WTC11 (cell line): ENCODE measurements around the gene TLNRD1.

Experiments
- FOXK1 ChIP-seq: sonication (generic); formaldehyde crosslinking; IDR thresholded peaks from 2 replicates; pipeline ENCODE4 v1.8.0; 2022; ENCODE audit warnings: mild to moderate bottlenecking, moderate library complexity, missing genetic modification reagents
- ZBTB21 ChIP-seq: sonication (generic); formaldehyde crosslinking; IDR thresholded peaks from 2 replicates; pipeline ENCODE4 v1.8.1; 2023; ENCODE audit warnings: mild to moderate bottlenecking, missing genetic modification reagents, borderline replicate concordance
- TF ChIP-seq, protein P1 (sequence below): sonication (generic); formaldehyde crosslinking; IDR thresholded peaks from 2 replicates; pipeline ENCODE4 v1.8.0; 2022; ENCODE audit warnings: mild to moderate bottlenecking, missing genetic modification reagents
- TF ChIP-seq, protein P2 (sequence below): sonication (generic); formaldehyde crosslinking; IDR thresholded peaks from 2 replicates; pipeline ENCODE4 v1.8.1; 2023; ENCODE audit warnings: mild to moderate bottlenecking, missing genetic modification reagents, moderate library complexity
- TF ChIP-seq, protein P3 (sequence below): fragments of 250-450 bp; sonication (Bioruptor Pico); IDR thresholded peaks from 2 replicates; pipeline ENCODE4 v1.9.0; 2021; ENCODE audit warnings: mild to moderate bottlenecking
- TF ChIP-seq, protein P4 (sequence below): fragments of 200-600 bp; IDR thresholded peaks from 2 replicates; pipeline ENCODE4 v1.8.0; 2022; ENCODE audit warnings: antibody characterized with exemption
- TF ChIP-seq, protein P5 (sequence below): sonication (generic); formaldehyde crosslinking; IDR thresholded peaks from 2 replicates; pipeline ENCODE4 v1.8.1; 2022; ENCODE audit warnings: low read depth, missing genetic modification reagents, borderline replicate concordance

DNA sequence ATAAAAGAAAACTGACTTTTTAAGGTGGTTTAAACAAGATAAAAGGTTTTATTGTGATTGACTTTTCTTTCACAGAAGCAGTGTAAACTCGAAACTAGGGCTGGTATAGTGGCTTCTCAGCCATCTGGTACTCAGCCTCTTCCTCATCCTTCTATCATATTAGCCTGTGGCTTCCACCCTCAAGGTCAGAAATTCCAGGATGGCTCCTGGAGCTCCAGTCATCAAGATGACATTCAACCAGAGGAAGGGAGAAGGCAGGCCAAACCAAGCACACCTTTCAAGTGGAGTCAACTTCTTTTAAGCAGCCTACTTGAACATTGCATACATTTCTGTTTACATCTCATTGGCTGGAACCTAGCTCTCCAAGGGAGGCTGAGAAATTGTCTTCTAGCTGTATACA, 9.8 kb upstream of the TLNRD1 start:
- TF ChIP-seq, protein P1, sequence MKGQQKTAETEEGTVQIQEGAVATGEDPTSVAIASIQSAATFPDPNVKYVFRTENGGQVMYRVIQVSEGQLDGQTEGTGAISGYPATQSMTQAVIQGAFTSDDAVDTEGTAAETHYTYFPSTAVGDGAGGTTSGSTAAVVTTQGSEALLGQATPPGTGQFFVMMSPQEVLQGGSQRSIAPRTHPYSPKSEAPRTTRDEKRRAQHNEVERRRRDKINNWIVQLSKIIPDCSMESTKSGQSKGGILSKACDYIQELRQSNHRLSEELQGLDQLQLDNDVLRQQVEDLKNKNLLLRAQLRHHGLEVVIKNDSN (CRISPR knock-in tag), result no peak
- TF ChIP-seq, protein P2, sequence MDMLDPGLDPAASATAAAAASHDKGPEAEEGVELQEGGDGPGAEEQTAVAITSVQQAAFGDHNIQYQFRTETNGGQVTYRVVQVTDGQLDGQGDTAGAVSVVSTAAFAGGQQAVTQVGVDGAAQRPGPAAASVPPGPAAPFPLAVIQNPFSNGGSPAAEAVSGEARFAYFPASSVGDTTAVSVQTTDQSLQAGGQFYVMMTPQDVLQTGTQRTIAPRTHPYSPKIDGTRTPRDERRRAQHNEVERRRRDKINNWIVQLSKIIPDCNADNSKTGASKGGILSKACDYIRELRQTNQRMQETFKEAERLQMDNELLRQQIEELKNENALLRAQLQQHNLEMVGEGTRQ (CRISPR knock-in tag), result no peak
- TF ChIP-seq, protein P3, sequence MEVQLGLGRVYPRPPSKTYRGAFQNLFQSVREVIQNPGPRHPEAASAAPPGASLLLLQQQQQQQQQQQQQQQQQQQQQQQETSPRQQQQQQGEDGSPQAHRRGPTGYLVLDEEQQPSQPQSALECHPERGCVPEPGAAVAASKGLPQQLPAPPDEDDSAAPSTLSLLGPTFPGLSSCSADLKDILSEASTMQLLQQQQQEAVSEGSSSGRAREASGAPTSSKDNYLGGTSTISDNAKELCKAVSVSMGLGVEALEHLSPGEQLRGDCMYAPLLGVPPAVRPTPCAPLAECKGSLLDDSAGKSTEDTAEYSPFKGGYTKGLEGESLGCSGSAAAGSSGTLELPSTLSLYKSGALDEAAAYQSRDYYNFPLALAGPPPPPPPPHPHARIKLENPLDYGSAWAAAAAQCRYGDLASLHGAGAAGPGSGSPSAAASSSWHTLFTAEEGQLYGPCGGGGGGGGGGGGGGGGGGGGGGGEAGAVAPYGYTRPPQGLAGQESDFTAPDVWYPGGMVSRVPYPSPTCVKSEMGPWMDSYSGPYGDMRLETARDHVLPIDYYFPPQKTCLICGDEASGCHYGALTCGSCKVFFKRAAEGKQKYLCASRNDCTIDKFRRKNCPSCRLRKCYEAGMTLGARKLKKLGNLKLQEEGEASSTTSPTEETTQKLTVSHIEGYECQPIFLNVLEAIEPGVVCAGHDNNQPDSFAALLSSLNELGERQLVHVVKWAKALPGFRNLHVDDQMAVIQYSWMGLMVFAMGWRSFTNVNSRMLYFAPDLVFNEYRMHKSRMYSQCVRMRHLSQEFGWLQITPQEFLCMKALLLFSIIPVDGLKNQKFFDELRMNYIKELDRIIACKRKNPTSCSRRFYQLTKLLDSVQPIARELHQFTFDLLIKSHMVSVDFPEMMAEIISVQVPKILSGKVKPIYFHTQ (CRISPR knock-in tag), result no peak
- TF ChIP-seq, protein P4, sequence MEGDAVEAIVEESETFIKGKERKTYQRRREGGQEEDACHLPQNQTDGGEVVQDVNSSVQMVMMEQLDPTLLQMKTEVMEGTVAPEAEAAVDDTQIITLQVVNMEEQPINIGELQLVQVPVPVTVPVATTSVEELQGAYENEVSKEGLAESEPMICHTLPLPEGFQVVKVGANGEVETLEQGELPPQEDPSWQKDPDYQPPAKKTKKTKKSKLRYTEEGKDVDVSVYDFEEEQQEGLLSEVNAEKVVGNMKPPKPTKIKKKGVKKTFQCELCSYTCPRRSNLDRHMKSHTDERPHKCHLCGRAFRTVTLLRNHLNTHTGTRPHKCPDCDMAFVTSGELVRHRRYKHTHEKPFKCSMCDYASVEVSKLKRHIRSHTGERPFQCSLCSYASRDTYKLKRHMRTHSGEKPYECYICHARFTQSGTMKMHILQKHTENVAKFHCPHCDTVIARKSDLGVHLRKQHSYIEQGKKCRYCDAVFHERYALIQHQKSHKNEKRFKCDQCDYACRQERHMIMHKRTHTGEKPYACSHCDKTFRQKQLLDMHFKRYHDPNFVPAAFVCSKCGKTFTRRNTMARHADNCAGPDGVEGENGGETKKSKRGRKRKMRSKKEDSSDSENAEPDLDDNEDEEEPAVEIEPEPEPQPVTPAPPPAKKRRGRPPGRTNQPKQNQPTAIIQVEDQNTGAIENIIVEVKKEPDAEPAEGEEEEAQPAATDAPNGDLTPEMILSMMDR, result no peak
- TF ChIP-seq, protein P5, sequence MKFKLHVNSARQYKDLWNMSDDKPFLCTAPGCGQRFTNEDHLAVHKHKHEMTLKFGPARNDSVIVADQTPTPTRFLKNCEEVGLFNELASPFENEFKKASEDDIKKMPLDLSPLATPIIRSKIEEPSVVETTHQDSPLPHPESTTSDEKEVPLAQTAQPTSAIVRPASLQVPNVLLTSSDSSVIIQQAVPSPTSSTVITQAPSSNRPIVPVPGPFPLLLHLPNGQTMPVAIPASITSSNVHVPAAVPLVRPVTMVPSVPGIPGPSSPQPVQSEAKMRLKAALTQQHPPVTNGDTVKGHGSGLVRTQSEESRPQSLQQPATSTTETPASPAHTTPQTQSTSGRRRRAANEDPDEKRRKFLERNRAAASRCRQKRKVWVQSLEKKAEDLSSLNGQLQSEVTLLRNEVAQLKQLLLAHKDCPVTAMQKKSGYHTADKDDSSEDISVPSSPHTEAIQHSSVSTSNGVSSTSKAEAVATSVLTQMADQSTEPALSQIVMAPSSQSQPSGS (CRISPR knock-in tag), result no peak
- TF ChIP-seq ZBTB21 (CRISPR knock-in tag), result no peak
- no peak for TF ChIP-seq FOXK1 (CRISPR knock-in tag)
